GM12873 (cell line): Measurements from ENCODE around the gene CCDC107.

Source experiments
- CTCF ChIP-seq: IDR thresholded peaks from 2 replicates; pipeline ENCODE4 v1.5.1; 2012; ENCODE audit warnings: low read depth, mild to moderate bottlenecking, moderate library complexity, low read length, control low read depth; ENCODE audit not compliant: insufficient read depth; ENCODE audit errors: missing control alignments

The CCDC107 gene

DNA sequence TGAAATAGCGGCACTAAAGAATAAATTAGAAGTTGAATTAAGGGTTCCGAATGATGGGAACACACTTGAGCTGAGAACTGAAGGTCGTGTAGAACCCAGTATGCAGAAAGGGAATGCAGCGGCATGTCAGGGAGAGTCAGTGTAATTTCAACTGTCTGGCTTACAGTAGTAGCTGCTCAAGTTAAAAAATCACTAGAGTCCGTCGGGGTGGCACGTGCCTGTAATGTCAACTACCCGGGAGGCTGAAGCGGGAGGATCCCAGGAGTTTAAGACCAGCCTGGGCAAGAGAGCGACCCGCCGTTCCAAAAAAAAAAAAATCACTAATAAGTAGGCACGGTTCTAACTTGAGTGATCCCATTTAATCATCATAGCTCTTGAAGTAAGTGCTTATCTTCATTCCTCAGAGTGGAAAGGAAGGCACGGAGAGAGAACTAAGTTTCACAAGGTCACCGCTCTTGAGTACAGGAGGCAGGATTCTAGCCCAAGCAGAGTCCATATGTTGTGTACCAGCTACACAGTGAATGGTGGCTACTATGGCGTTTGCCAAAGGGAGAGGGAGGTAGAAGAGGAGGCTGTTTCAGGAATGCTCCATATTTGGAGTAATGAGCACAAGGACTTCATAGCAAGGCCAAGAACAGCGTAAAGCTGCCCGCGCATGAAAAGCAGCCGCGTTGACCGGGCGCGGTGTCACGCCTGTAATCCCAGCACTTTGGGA is 1.1 kb upstream of the CCDC107 start:
- no peak for TF ChIP-seq CTCF

DNA sequence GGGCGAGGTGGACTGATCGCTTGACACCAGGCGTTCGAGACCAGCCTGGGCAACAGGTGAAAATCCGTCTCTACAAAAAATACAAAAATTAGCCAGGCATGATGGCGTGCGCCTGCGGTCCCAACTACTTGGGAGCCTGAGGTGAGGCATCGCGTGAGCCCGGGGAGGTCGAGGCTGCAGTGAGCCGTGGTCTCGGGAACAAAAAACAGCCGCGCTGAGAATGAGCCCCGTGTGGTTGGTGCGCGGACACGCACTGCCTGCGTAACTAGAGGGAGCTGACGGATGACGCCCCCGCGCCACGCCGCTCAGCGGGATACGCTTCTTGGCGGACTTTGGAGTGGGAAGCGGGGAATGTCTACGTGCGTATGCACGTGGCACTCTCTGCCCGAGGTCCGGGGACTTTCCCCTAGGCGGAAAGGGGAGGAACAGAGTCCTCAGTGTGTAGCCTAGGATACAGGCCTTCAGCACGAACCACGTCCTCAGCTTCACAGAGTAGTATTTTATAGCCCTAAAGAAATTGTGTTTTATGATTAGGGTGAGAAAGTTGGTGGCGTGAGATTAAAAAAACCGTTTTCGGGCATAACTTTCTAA is 451 bp upstream of the CCDC107 start, which contains the start of gene RMRP:
RMRP (minus strand) TSS at position 474 of the 591 bp plus-strand sequence.
- TF ChIP-seq CTCF, result no peak

GRCh38 chr9:35658968-35659220 is 802 bp downstream of the CCDC107 start:
- TF ChIP-seq CTCF, result no peak

DNA sequence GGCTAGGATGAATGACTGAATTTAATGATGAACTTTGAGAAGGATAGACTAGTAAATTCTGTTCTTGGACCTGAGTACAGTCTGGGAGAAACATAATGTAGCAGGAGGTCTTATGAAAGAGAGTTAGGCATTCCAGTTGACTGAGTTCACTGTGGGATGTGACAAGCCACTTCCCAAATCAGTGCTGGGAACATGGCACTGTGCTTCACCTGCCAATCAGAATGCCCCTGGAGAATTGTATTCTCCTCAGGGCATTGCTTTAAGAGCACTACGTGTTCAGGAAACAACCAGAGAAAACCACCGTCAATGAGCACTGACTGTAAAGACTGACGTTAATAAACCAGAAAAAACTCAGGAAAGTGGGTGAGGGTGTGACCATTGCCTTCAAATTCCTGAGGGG is 1.2 kb downstream of the CCDC107 start:
- no peak for TF ChIP-seq CTCF

- TF ChIP-seq CTCF, result peak; percentile 2
Measured at GRCh38 chr9:35660966-35661415, 2.9 kb downstream of the CCDC107 start.

- no peak for TF ChIP-seq CTCF
Measured at GRCh38 chr9:35661756-35662350, 3.8 kb downstream of the CCDC107 start.

- no peak for TF ChIP-seq CTCF
Measured at GRCh38 chr9:35662437-35662836, 4.3 kb downstream of the CCDC107 start.
